DOHH2 (cell line): ENCODE data around the gene KCNN3.

Experiments used
- CTCF ChIP-seq: fragments of 200-600 bp; sonication (generic); IDR thresholded peaks from one replicate; pipeline ENCODE4 v1.5.1; 2014; ENCODE audit warnings: antibody characterized with exemption, mild to moderate bottlenecking, low read depth, low read length; ENCODE audit not compliant: poor library complexity, severe bottlenecking
- EZH2phosphoT487 ChIP-seq: fragments of 200-600 bp; sonication (generic); IDR thresholded peaks from 2 replicates; pipeline ENCODE4 v1.6.1; 2017; ENCODE audit warnings: borderline replicate concordance, mild to moderate bottlenecking, antibody characterized with exemption, low read length, moderate library complexity, mixed read lengths

- TF ChIP-seq CTCF (no peak), EZH2phosphoT487 (no peak)
These were observed 59.5 kb downstream of the KCNN3 start for GRCh38 chr1:154810571-154810970.
